ENCODE measurements around the gene NCOA3.

Gene NCOA3

GRCh38 chr20:47648943-47649342 is 147.3 kb downstream of the NCOA3 start:
- DNase-seq = no peak

- no peak for DNase-seq
These were observed 150.6 kb downstream of the NCOA3 start for GRCh38 chr20:47652301-47652700.

GRCh38 chr20:47652794-47653193 is 151.1 kb downstream of the NCOA3 start:
- no peak for DNase-seq

- DNase-seq = no peak
These were observed 152.2 kb downstream of the NCOA3 start for GRCh38 chr20:47653869-47654268.

GRCh38 chr20:47654370-47654769 is 152.7 kb downstream of the NCOA3 start:
- no peak for DNase-seq

- no peak for DNase-seq
These were observed 153.9 kb downstream of the NCOA3 start for GRCh38 chr20:47655635-47656034.

GRCh38 chr20:47656318-47656717 is 154.6 kb downstream of the NCOA3 start:
- no peak for DNase-seq

GRCh38 chr20:47659904-47660601 is 158.4 kb downstream of the NCOA3 start:
- DNase-seq = no peak

GRCh38 chr20:47660602-47660905 is 158.9 kb downstream of the NCOA3 start:
- DNase-seq = no peak

- DNase-seq = no peak
These were observed 159.5 kb downstream of the NCOA3 start for GRCh38 chr20:47660983-47661700.

- DNase-seq = no peak
These were observed 160.0 kb downstream of the NCOA3 start for GRCh38 chr20:47661714-47662113.

- no peak for DNase-seq
These were observed 161.0 kb downstream of the NCOA3 start for GRCh38 chr20:47662483-47663353.

- DNase-seq = peak; percentile 42 to 58 (median 50)
These were observed 161.8 kb downstream of the NCOA3 start for GRCh38 chr20:47663354-47664067.

- DNase-seq = no peak
These were observed 162.4 kb downstream of the NCOA3 start for GRCh38 chr20:47664068-47664437.

- DNase-seq = no peak
These were observed 163.1 kb downstream of the NCOA3 start for GRCh38 chr20:47664744-47665143.

- no peak for DNase-seq
These were observed 163.7 kb downstream of the NCOA3 start for GRCh38 chr20:47665221-47665991.

- no peak for DNase-seq
These were observed 164.6 kb downstream of the NCOA3 start for GRCh38 chr20:47666304-47666703.

- no peak for DNase-seq
These were observed 165.4 kb downstream of the NCOA3 start for GRCh38 chr20:47667086-47667485.

GRCh38 chr20:47667531-47668312 is 166.0 kb downstream of the NCOA3 start:
- no peak for DNase-seq

- no peak for DNase-seq
These were observed 166.8 kb downstream of the NCOA3 start for GRCh38 chr20:47668313-47669151.

- no peak for DNase-seq
These were observed 167.4 kb downstream of the NCOA3 start for GRCh38 chr20:47669152-47669425.
